CD14-positive monocyte (primary cell): ENCODE results near the gene PHACTR3. TPM values are rescaled to one million over a fixed set of nuclear protein-coding genes. Genes with fewer than 3 reads are reported as not detected.
A peak's percentile ranks its signal among the peaks of the same experiment; 100 is the strongest.

Experiments used
- DNase-seq, 3 donors: peaks; one replicate each; pipeline ENCODE4 v3.0.0-alpha.2; 2011 to 2022
- H2AFZ ChIP-seq: 2 replicates; pipeline ENCODE4 v1.6.0; 2012; ENCODE audit warnings: mild to moderate bottlenecking, low read depth, low read length, inconsistent platforms; ENCODE audit not compliant: insufficient read depth, poor library complexity, severe bottlenecking
- H3K27ac ChIP-seq, 2 donors: 1 replicate in 1 of 2; 2 replicates in 1 of 2; pipeline ENCODE4 v1.5.1; 2012 to 2013; ENCODE audit warnings: low read length in 2 of 2, control low read depth in 1 of 2, inconsistent platforms in 1 of 2, low read depth in 1 of 2, mild to moderate bottlenecking in 1 of 2
- H3K27me3 ChIP-seq, 2 donors: one replicate each; pipeline versions ENCODE4 v1.6.0 to v1.6.1; 2011 to 2013; ENCODE audit warnings: low read length in 2 of 2; ENCODE audit not compliant: control insufficient read depth in 2 of 2, insufficient read depth in 2 of 2
- H3K36me3 ChIP-seq, 2 donors: replicated peaks in 1 of 2; 1 replicate in 1 of 2; 2 replicates in 1 of 2; pipeline versions ENCODE4 v1.5.1 to v1.6.1; 2012 to 2013; ENCODE audit warnings: low read length in 2 of 2, control low read depth in 1 of 2, inconsistent platforms in 1 of 2, mild to moderate bottlenecking in 1 of 2; ENCODE audit not compliant: insufficient read depth in 2 of 2, control insufficient read depth in 1 of 2
- H3K4me1 ChIP-seq, 2 donors: 1 replicate in 1 of 2; 2 replicates in 1 of 2; pipeline versions ENCODE4 v1.5.1 to v1.6.1; 2012 to 2013; ENCODE audit warnings: low read length in 2 of 2, control low read depth in 1 of 2, inconsistent platforms in 1 of 2, mild to moderate bottlenecking in 1 of 2, moderate library complexity in 1 of 2; ENCODE audit not compliant: insufficient read depth in 2 of 2, control insufficient read depth in 1 of 2
- H3K4me2 ChIP-seq: replicated peaks from 2 replicates; pipeline ENCODE3; 2012; ENCODE audit warnings: low read length, moderate library complexity, mild to moderate bottlenecking; ENCODE audit not compliant: poor library complexity, severe bottlenecking; ENCODE audit errors: extremely low read depth
- H3K4me3 ChIP-seq, 3 experiments: fragments of 200-600 bp in 1 of 3; sonication (generic) in 1 of 3; replicated peaks in 1 of 3; 1 replicate in 2 of 3; 2 replicates in 1 of 3; pipeline ENCODE4 v1.5.1; 2011 to 2013; ENCODE audit warnings: low read length in 3 of 3, mild to moderate bottlenecking in 3 of 3, control low read depth in 2 of 3, low read depth in 2 of 3, inconsistent platforms in 1 of 3, moderate library complexity in 1 of 3
- H3K79me2 ChIP-seq: 2 replicates; pipeline ENCODE4 v1.6.0; 2012; ENCODE audit warnings: mild to moderate bottlenecking, control low read depth, inconsistent platforms, low read length, moderate library complexity; ENCODE audit not compliant: insufficient read depth
- H3K9ac ChIP-seq: 2 replicates; pipeline ENCODE4 v1.6.0; 2017; ENCODE audit warnings: low read length, mild to moderate bottlenecking; ENCODE audit not compliant: insufficient read depth, poor library complexity, severe bottlenecking
- H3K9me3 ChIP-seq, 2 donors: replicated peaks in 1 of 2; 1 replicate in 1 of 2; 2 replicates in 1 of 2; pipeline versions ENCODE4 v1.5.1 to v1.6.1; 2012 to 2013; ENCODE audit warnings: low read length in 2 of 2, control low read depth in 1 of 2; ENCODE audit not compliant: control insufficient read depth in 1 of 2, insufficient read depth in 1 of 2
- H4K20me1 ChIP-seq: 2 replicates; pipeline ENCODE4 v1.6.0; 2012; ENCODE audit warnings: mild to moderate bottlenecking, low read length, control low read depth, moderate library complexity; ENCODE audit not compliant: insufficient read depth
- H3K27ac Mint-ChIP-seq, 7 donors: one replicate each; pipeline ENCODE4 v1.8.0; 2020; ENCODE audit warnings: mild to moderate bottlenecking in 7 of 7, mixed read lengths in 7 of 7, moderate library complexity in 6 of 7, inconsistent platforms in 2 of 7
- H3K27me3 Mint-ChIP-seq, 3 donors: one replicate each; pipeline ENCODE4 v1.8.0; 2021 to 2022; ENCODE audit warnings: low read depth in 3 of 3, mild to moderate bottlenecking in 3 of 3, mixed read lengths in 3 of 3, moderate library complexity in 3 of 3, inconsistent platforms in 1 of 3
- H3K36me3 Mint-ChIP-seq, 2 donors: one replicate each; pipeline ENCODE4 v1.8.0; 2020; ENCODE audit warnings: mixed read lengths in 2 of 2, inconsistent platforms in 1 of 2, mild to moderate bottlenecking in 1 of 2
- H3K4me1 Mint-ChIP-seq: one replicate; pipeline ENCODE4 v1.8.0; 2020; ENCODE audit warnings: mild to moderate bottlenecking, mixed read lengths
- H3K4me3 Mint-ChIP-seq, 2 donors: one replicate each; pipeline ENCODE4 v1.8.0; 2020; ENCODE audit warnings: mild to moderate bottlenecking in 2 of 2, mixed read lengths in 2 of 2, moderate library complexity in 1 of 2
- H3K9me3 Mint-ChIP-seq, 7 donors: one replicate each; pipeline ENCODE4 v1.8.0; 2020 to 2022; ENCODE audit warnings: mixed read lengths in 7 of 7, mild to moderate bottlenecking in 6 of 7, moderate library complexity in 6 of 7, inconsistent platforms in 2 of 7
- CTCF ChIP-seq: fragments of 200-600 bp; IDR thresholded peaks from one replicate; pipeline ENCODE4 v1.8.0; 2022; ENCODE audit warnings: antibody characterized with exemption, mild to moderate bottlenecking
- WGBS: methylation state at CpG from one replicate; pipeline ENCODE4 v1.1.5; 2013; ENCODE audit warnings: missing lambda C conversion rate; ENCODE audit not compliant: insufficient coverage; 5-methylcytosine and 5-hydroxymethylcytosine counted together
- intact Hi-C, 2 donors: fragments of 100-400 bp; cut with micrococcal nuclease; formaldehyde crosslinking; loops; one replicate each; pipeline versions ENCODE4 v1.15.0 to v1.15.1; 2023
- polyA plus RNA-seq, 3 donors: library from polyadenylated mRNA; depleted of rRNA in 1 of 3; unstranded in 2 of 3; stranded (reverse) in 1 of 3; fragments of 300-500 nt in 2 of 3; fragments of >200 nt in 1 of 3; fragmentation: Illumina TruSeq in 2 of 3; gene quantifications; 1 replicate in 2 of 3; 2 replicates in 1 of 3; pipeline ENCODE4 v1.2.3, GENCODE V29; 2012 to 2021

The PHACTR3 gene
- polyA plus RNA-seq, 3 donors: 0.11 to 0.17 TPM; not detected in 1

- H4K20me1 ChIP-seq: no peaks in the 10 kb centered on the region
- H3K79me2 ChIP-seq: no peaks in the 10 kb centered on the region
- no peak overlapping the region for H3K27ac ChIP-seq
- intact Hi-C loops: no loop called here
- Mint-ChIP-seq H3K27me3 (peaks cover 44 to 62% (median 61%) of the 10 kb centered on the region in 3 donors), H3K9me3 (peaks cover 0 to 9% (median 0%) of the 10 kb centered on the region in 7 donors), H3K27ac (no peak overlapping the region), H3K36me3 (no peaks in the 10 kb centered on the region), H3K4me3 (peak overlapping the region in 1 of 2 donors; percentile 26), H3K4me1 (no peaks in the 10 kb centered on the region)
- no peak for TF ChIP-seq CTCF
- WGBS: 94% methylated on average over 4 of the region's 5 CpGs
- H3K9me3 ChIP-seq: no peaks in the 10 kb centered on the region
- no peaks in the 10 kb centered on the region for H3K4me1 ChIP-seq
- peaks cover 23 to 47% of the 10 kb centered on the region in 2 donors for H3K27me3 ChIP-seq
- no peak overlapping the region for H3K4me3 ChIP-seq
- no peak for DNase-seq
- no peaks in the 10 kb centered on the region for H3K36me3 ChIP-seq
- H3K9ac ChIP-seq: no peak overlapping the region
- H2AFZ ChIP-seq: no peak overlapping the region
- no peak overlapping the region for H3K4me2 ChIP-seq
Observed at GRCh38 chr20:59608871-59609270, 4.5 kb downstream of the PHACTR3 start.

- Mint-ChIP-seq H3K27ac (no peak overlapping the region), H3K4me3 (no peak overlapping the region)
Observed at GRCh38 chr20:59611286-59611685, 6.9 kb downstream of the PHACTR3 start.

More at GRCh38 chr20:59611286-59611685, 6.9 kb downstream of the PHACTR3 start:
- Histone ChIP-seq H4K20me1 (no peaks in the 10 kb centered on the region), H3K4me2 (no peak overlapping the region), H3K9me3 (no peaks in the 10 kb centered on the region), H3K4me3 (no peak overlapping the region), H2AFZ (no peak overlapping the region), H3K79me2 (no peaks in the 10 kb centered on the region), H3K9ac (no peak overlapping the region), H3K27ac (no peak overlapping the region), H3K4me1 (no peaks in the 10 kb centered on the region), H3K36me3 (no peaks in the 10 kb centered on the region), H3K27me3 (peaks cover 9 to 25% of the 10 kb centered on the region in 2 donors)
- no peak for TF ChIP-seq CTCF
- DNase-seq: no peak
- H3K27me3 Mint-ChIP-seq: peaks cover 26 to 41% (median 39%) of the 10 kb centered on the region in 3 donors
- H3K36me3 Mint-ChIP-seq: no peaks in the 10 kb centered on the region
- intact Hi-C loops: no loop called here
- 90% methylated on average over 3 of the region's 4 CpGs for WGBS
- no peaks in the 10 kb centered on the region for H3K4me1 Mint-ChIP-seq
- peaks cover 0 to 6% (median 0%) of the 10 kb centered on the region in 7 donors for H3K9me3 Mint-ChIP-seq
